B cell (primary cell): ENCODE data around the gene HNRNPU. TPM values are rescaled to one million over a fixed set of nuclear protein-coding genes. Genes with fewer than 3 reads are reported as not detected.

Experiments used
- ATAC-seq: fragments of 200-7000 bp; cut with Tn5 transposase; one replicate; pipeline ENCODE4 v1.10.0; 2021; ENCODE audit warnings: low read depth, mild to moderate bottlenecking, moderate number of reproducible peaks, moderate library complexity
- CTCF ChIA-PET: fragments of 350-600 bp; sonication (Branson Sonifier 250); formaldehyde crosslinking; loops from one replicate; lab custom pipeline; 2021; ENCODE audit warnings: antibody characterized with exemption, inconsistent platforms; lab: Charles Lee
- POLR2A ChIA-PET: fragments of 350-600 bp; sonication (Branson Sonifier 250); formaldehyde crosslinking; loops from one replicate; lab custom pipeline; 2021; ENCODE audit warnings: antibody characterized with exemption; lab: Charles Lee
- DNase-seq: peaks from one replicate; pipeline ENCODE4 v3.0.0; 2013
- H2AFZ ChIP-seq: 2 replicates; pipeline ENCODE4 v1.6.1; 2012; ENCODE audit warnings: mild to moderate bottlenecking, low read depth, low read length; ENCODE audit not compliant: insufficient read depth, poor library complexity, severe bottlenecking
- H3K27ac ChIP-seq, 2 donors: 1 replicate in 1 of 2; 2 replicates in 1 of 2; pipeline ENCODE4 v1.5.1; 2012 to 2013; ENCODE audit warnings: low read length in 2 of 2, mild to moderate bottlenecking in 2 of 2, moderate library complexity in 1 of 2
- H3K27me3 ChIP-seq, 4 experiments: fragments of 200-600 bp in 1 of 4; sonication (generic) in 1 of 4; replicated peaks in 1 of 4; 1 replicate in 2 of 4; 2 replicates in 2 of 4; pipeline versions ENCODE4 v1.6.1 to v1.7.0; 2013 to 2016; ENCODE audit warnings: low read length in 3 of 4, mild to moderate bottlenecking in 2 of 4, mixed read lengths in 1 of 4, moderate library complexity in 1 of 4; ENCODE audit not compliant: insufficient read depth in 4 of 4, control insufficient read depth in 3 of 4; ENCODE audit errors: control extremely low read depth in 1 of 4
- H3K36me3 ChIP-seq, 2 experiments: replicated peaks in 1 of 2; 1 replicate in 1 of 2; 2 replicates in 1 of 2; pipeline versions ENCODE4 v1.6.1 to v1.7.1; 2013; ENCODE audit warnings: low read length in 1 of 2; ENCODE audit not compliant: insufficient read depth in 2 of 2, control insufficient read depth in 1 of 2; ENCODE audit errors: control extremely low read depth in 1 of 2, extremely low read depth in 1 of 2
- H3K4me1 ChIP-seq, 2 donors: fragments of 200-600 bp in 1 of 2; sonication (generic) in 1 of 2; 1 replicate in 1 of 2; 2 replicates in 1 of 2; pipeline versions ENCODE4 v1.5.1 to v1.6.1; 2013 to 2017; ENCODE audit warnings: low read length in 2 of 2; ENCODE audit not compliant: control insufficient read depth in 2 of 2, insufficient read depth in 2 of 2
- H3K4me2 ChIP-seq: replicated peaks from 2 replicates; pipeline ENCODE3; 2012; ENCODE audit warnings: mild to moderate bottlenecking, low read depth, low read length; ENCODE audit not compliant: poor library complexity, severe bottlenecking
- H3K4me3 ChIP-seq, 5 experiments: fragments of 200-600 bp in 1 of 5; sonication (generic) in 1 of 5; 1 replicate in 3 of 5; 2 replicates in 2 of 5; pipeline versions ENCODE4 v1.5.1 to v1.7.0; 2011 to 2016; ENCODE audit warnings: low read length in 4 of 5, mild to moderate bottlenecking in 4 of 5, low read depth in 2 of 5, control low read depth in 1 of 5, moderate library complexity in 1 of 5; ENCODE audit not compliant: insufficient read depth in 1 of 5; ENCODE audit errors: control extremely low read depth in 1 of 5, extremely low read depth in 1 of 5
- H3K79me2 ChIP-seq: fragments of 200-600 bp; sonication (generic); one replicate; pipeline ENCODE4 v1.6.0; 2016; ENCODE audit warnings: low read length; ENCODE audit not compliant: control insufficient read depth, insufficient read depth
- H3K9ac ChIP-seq: fragments of 200-600 bp; sonication (generic); 2 replicates; pipeline ENCODE4 v1.6.1; 2017; ENCODE audit warnings: mild to moderate bottlenecking, low read length, moderate library complexity
- H3K9me3 ChIP-seq, 3 donors: one replicate each; pipeline versions ENCODE4 v1.6.1 to v1.7.1; 2013; ENCODE audit warnings: low read length in 2 of 3; ENCODE audit not compliant: control insufficient read depth in 2 of 3, insufficient read depth in 1 of 3; ENCODE audit errors: control extremely low read depth in 1 of 3
- H4K20me1 ChIP-seq: 2 replicates; pipeline ENCODE4 v1.6.0; 2012; ENCODE audit warnings: mild to moderate bottlenecking, low read length; ENCODE audit not compliant: insufficient read depth, control insufficient read depth, poor library complexity, severe bottlenecking
- H3K27ac Mint-ChIP-seq: one replicate; pipeline ENCODE4 v1.8.0; 2021; ENCODE audit warnings: mixed read lengths
- H3K27me3 Mint-ChIP-seq: one replicate; pipeline ENCODE4 v1.8.0; 2021; ENCODE audit warnings: mixed read lengths
- H3K4me1 Mint-ChIP-seq: one replicate; pipeline ENCODE4 v1.8.0; 2021; ENCODE audit warnings: mixed read lengths
- H3K4me3 Mint-ChIP-seq: one replicate; pipeline ENCODE4 v1.8.0; 2021; ENCODE audit warnings: mixed read lengths
- H3K9me3 Mint-ChIP-seq: one replicate; pipeline ENCODE4 v1.8.0; 2022; ENCODE audit warnings: mixed read lengths; ENCODE audit not compliant: insufficient read depth
- CTCF ChIP-seq: fragments of 200-600 bp; IDR thresholded peaks from one replicate; pipeline ENCODE4 v1.8.0; 2022; ENCODE audit warnings: antibody characterized with exemption, mild to moderate bottlenecking
- EZH2 ChIP-seq: IDR thresholded peaks from 2 replicates; pipeline ENCODE4 v1.6.1; 2012; ENCODE audit warnings: borderline replicate concordance, low read depth, mild to moderate bottlenecking, moderate library complexity, low read length; ENCODE audit not compliant: insufficient read depth, poor library complexity, severe bottlenecking
- WGBS: methylation state at CpG from one replicate; pipeline ENCODE4 v1.1.5; 2013; ENCODE audit warnings: missing lambda C conversion rate; ENCODE audit not compliant: insufficient coverage; 5-methylcytosine and 5-hydroxymethylcytosine counted together
- intact Hi-C: fragments of 100-400 bp; cut with micrococcal nuclease; formaldehyde crosslinking; loops from one replicate; pipeline ENCODE4 v1.10.0; 2022
- polyA plus RNA-seq: library from polyadenylated mRNA; depleted of rRNA; stranded (reverse); fragments of >200 nt; gene quantifications from 2 replicates; pipeline ENCODE4 v1.2.3, GENCODE V29; 2012
- total RNA-seq, 2 donors: library from RNA; stranded (reverse); fragments of 120-200 nt in 1 of 2; gene quantifications; 1 replicate in 1 of 2; 2 replicates in 1 of 2; pipeline versions ENCODE4 v1.2.3 to v1.2.4, GENCODE V29; 2013 to 2022

Gene HNRNPU
- total and polyA plus RNA-seq, 2 donors (not counting 1 experiment from before 2014, with no cell fraction given): 95.2 to 406 TPM

DNA sequence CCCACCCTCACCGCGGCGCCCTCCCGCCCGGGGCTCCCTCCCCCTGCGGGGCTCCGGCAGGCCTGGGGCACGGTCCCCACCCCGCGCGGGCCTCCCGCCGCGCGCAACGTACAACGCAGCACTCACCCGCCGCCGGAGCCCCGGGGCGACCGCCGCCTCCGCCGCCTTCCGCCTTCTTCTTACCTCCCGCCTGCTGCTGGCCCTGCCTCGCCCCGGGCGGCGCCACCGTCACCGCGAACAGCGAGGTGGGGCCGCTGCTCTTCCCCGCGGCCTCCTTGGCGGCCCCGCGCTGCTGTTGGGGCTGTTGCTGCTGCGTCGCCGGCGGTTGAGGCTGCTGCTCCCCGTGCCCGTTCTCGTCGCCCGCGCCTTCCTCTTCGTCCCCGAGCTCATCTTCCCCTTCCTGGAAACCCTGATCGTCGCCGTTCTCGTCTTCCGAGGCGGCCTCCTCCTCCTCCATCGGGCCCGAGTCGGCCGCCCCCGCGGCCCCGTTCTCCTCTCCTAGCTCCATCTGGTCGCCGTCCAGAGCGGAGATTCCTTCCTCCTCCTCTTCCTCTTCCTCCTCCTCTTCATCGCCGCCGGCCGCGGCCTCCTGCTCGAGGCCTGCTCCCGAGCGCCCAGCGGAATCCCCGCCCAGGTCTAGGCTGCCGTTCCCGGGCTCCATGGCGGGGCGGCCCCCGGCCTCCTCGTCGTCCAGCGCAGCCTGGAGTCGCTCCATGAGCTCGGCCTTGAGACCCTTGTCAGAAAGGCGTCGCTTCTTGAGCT, 671 bp downstream of the HNRNPU start:
- WGBS: under 1% methylated on average over 90 of the region's 92 CpGs
- H3K4me3 ChIP-seq: peak overlapping the region; percentile 74 to 99 (median 98)
- H4K20me1 ChIP-seq: peaks cover 39% of the 10 kb centered on the region
- no peaks in the 10 kb centered on the region for H3K27me3 Mint-ChIP-seq
- peak; percentile 0 for ATAC-seq
- peak overlapping the region; percentile 98 to 99 for H3K27ac ChIP-seq
- no peak for DNase-seq
- H3K4me3 Mint-ChIP-seq: peak overlapping the region; percentile 87
- ChIA-PET POLR2A (interaction anchor here (0.6 to 6.5 kb wide), 15 partner anchors 8 to 1703 kb away, joined by 3 to 135 read pairs (median 6); partner anchors contain the start of genes CNST, COX20, DESI2 and TFB2M), CTCF (interaction anchor here (0.5 to 6.6 kb wide), 14 partner anchors 10 to 179 kb away, joined by 3 to 70 read pairs (median 5); partner anchors contain the start of gene COX20)
- H3K27me3 ChIP-seq: no peaks in the 10 kb centered on the region
- H3K9me3 Mint-ChIP-seq: no peaks in the 10 kb centered on the region
- peaks cover 51% of the 10 kb centered on the region for H3K79me2 ChIP-seq
- peaks cover 29 to 34% of the 10 kb centered on the region in 2 donors for H3K4me1 ChIP-seq
- H3K27ac Mint-ChIP-seq: peak overlapping the region; percentile 98
- H3K9ac ChIP-seq: peak overlapping the region; percentile 100
- intact Hi-C loops: loop anchor here (1.0 to 2.0 kb wide), 9 partner anchors 28 to 412 kb away; partner anchors contain the start of genes ADSS2 and COX20
- H3K36me3 ChIP-seq: peaks cover 0 to 32% of the 10 kb centered on the region in 2 experiments
- no peak for TF ChIP-seq EZH2
- TF ChIP-seq CTCF: no peak
- H2AFZ ChIP-seq: peak overlapping the region; percentile 82
- H3K4me1 Mint-ChIP-seq: peaks cover 41% of the 10 kb centered on the region
- H3K9me3 ChIP-seq: no peaks in the 10 kb centered on the region
- peak overlapping the region; percentile 77 for H3K4me2 ChIP-seq
